Astrocyte of the spinal cord (primary cell): ENCODE measurements around the gene MYO15B.

Experiments
- DNase-seq: peaks from one replicate; pipeline ENCODE4 v3.0.0; 2011; ENCODE audit warnings: low read depth, low spot score
- H3K4me3 ChIP-seq: 2 replicates; pipeline ENCODE4 v1.5.1; 2011; ENCODE audit warnings: low read depth, mild to moderate bottlenecking, low read length, moderate library complexity
- CTCF ChIP-seq: IDR thresholded peaks from 2 replicates; pipeline ENCODE4 v1.5.1; 2012; ENCODE audit warnings: low read depth, mild to moderate bottlenecking, low read length, inconsistent platforms
- in situ Hi-C: cut with HindIII; loops from 2 replicates; pipeline ENCODE4 v1.10.0; 2017; ENCODE audit warnings: low sequenced_read_pairs

Gene MYO15B

DNA sequence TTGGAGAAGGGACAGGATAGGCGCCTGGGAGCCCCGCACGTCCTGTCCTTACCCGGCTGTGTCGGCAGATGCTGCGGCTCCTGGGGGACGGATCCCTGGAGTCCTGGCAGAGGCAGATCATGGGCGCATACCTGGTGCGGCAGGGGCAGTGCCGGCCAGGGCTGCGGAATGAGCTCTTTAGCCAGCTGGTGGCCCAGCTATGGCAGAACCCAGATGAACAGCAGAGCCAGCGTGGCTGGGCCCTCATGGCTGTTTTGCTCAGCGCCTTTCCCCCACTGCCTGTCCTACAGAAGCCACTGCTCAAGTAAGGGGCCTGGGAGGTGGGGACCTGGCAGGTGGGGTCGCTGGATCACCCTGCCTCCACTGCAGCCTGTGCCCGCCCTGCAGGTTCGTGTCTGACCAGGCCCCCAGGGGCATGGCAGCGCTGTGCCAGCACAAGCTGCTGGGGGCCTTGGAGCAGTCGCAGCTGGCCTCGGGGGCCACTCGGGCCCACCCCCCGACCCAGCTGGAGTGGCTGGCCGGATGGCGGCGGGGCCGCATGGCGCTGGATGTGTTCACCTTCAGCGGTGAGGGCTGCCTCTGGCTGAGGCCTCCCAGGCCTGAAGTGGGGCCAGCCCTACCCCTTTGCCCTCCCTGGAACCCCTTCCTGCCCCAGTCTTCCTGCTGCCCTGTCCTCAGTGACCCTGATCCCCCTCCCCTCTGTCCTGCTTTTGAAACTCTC lies 25.5 kb downstream of the MYO15B start:
- DNase-seq, result no peak
- TF ChIP-seq CTCF, result no peak
- no peak overlapping the region for H3K4me3 ChIP-seq
- in situ Hi-C loops, result no loop called here

GRCh38 chr17:75614006-75614405 lies 26.4 kb downstream of the MYO15B start:
- no peak overlapping the region for H3K4me3 ChIP-seq
- in situ Hi-C loops, result no loop called here
- TF ChIP-seq CTCF, result peak; percentile 13
- no peak for DNase-seq

- no peak for DNase-seq
- no peak overlapping the region for H3K4me3 ChIP-seq
- in situ Hi-C loops, result no loop called here
- no peak for TF ChIP-seq CTCF
Measured at GRCh38 chr17:75614556-75615270, 27.1 kb downstream of the MYO15B start.

- no peak overlapping the region for H3K4me3 ChIP-seq
- no peak for TF ChIP-seq CTCF
- in situ Hi-C loops, result no loop called here
- DNase-seq, result no peak
Measured at GRCh38 chr17:75615301-75615700, 27.7 kb downstream of the MYO15B start.

- TF ChIP-seq CTCF, result no peak
- H3K4me3 ChIP-seq, result no peak overlapping the region
- no peak for DNase-seq
- in situ Hi-C loops, result no loop called here
Measured at GRCh38 chr17:75616521-75617122, 29.0 kb downstream of the MYO15B start.

- TF ChIP-seq CTCF, result no peak
- in situ Hi-C loops, result no loop called here
- DNase-seq, result no peak
- no peak overlapping the region for H3K4me3 ChIP-seq
Measured at GRCh38 chr17:75617218-75617617, 29.6 kb downstream of the MYO15B start.
